Suppressor macrophage treated with lipopolysaccharide for 1 hour (primary cell): ENCODE results near the gene NBPF10.
"Not testable (repeated sequence)": the region's sequence is repeated elsewhere in the genome, so short reads cannot be mapped to it uniquely, and the experiment has no call there.

Experiments used
- DNase-seq, 3 donors: peaks; one replicate each; pipeline ENCODE4 v3.0.0-alpha.2; 2020 to 2022

The NBPF10 gene

GRCh38 chr1:146144465-146144864, at the start of gene NBPF10:
NBPF10 (minus strand) TSS chr1:146144804; CDS start chr1:146144769, 35 bp downstream.
- DNase-seq: not testable (repeated sequence)

- DNase-seq: not testable (repeated sequence)
Measured at GRCh38 chr1:146174531-146174930, 29.9 kb upstream of the NBPF10 start.

- not testable (repeated sequence) for DNase-seq
Measured at GRCh38 chr1:146167740-146168139, 23.1 kb upstream of the NBPF10 start.

- DNase-seq: not testable (repeated sequence)
Measured at GRCh38 chr1:146167273-146167672, 22.7 kb upstream of the NBPF10 start.
